HG03139 (cell line): ENCODE measurements around the gene TES.
A peak's percentile ranks its signal among the peaks of the same experiment; 100 is the strongest.

Source experiments
- ATAC-seq: cut with Tn5 transposase; IDR thresholded peaks from one replicate; pipeline ENCODE4 v1.9.1; 2021; ENCODE audit not compliant: unreplicated experiment

Gene TES

GRCh38 chr7:116193329-116194087 lies 16.8 kb upstream of the TES start:
- ATAC-seq: no peak

DNA sequence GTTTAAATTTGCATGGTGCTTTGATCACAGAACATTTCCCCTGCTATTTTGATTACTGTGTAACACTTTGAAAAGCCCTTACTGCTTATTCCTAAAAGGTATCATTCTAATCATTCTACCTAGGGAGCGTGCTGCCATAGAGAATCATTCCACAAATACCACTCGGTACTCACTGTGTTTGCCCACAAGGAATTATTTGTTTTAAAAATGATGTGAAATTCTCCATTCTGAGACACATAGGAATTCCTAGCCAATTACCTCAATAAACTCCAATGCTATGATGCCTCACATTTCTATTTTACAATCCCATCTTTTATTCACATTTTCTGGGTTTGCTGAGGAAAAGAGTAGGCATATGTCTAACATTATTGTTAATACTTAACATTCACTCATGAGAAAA lies 16.2 kb upstream of the TES start:
- ATAC-seq: no peak

GRCh38 chr7:116195451-116195850 lies 14.9 kb upstream of the TES start:
- ATAC-seq: no peak

DNA sequence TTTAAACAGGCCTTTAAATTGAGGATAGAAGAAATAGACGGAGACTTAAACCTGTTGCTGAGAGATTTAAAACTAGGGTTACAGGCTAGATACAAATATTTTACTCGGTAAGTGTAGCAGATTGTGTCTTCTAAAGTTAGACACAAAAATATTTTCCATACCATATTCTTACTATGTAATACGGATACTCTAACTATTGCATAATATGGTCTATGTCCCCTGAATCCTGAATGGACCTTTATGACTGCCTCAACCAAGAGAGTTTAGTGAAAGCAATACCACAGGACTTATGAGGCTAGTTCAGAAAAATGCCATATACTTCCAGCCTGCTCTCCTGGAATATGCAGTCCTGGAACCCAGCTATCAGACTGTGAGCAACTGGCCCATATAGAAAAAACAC lies 13.4 kb upstream of the TES start:
- ATAC-seq: no peak

- ATAC-seq: no peak
These were observed 13.0 kb upstream of the TES start for GRCh38 chr7:116197360-116197759.

DNA sequence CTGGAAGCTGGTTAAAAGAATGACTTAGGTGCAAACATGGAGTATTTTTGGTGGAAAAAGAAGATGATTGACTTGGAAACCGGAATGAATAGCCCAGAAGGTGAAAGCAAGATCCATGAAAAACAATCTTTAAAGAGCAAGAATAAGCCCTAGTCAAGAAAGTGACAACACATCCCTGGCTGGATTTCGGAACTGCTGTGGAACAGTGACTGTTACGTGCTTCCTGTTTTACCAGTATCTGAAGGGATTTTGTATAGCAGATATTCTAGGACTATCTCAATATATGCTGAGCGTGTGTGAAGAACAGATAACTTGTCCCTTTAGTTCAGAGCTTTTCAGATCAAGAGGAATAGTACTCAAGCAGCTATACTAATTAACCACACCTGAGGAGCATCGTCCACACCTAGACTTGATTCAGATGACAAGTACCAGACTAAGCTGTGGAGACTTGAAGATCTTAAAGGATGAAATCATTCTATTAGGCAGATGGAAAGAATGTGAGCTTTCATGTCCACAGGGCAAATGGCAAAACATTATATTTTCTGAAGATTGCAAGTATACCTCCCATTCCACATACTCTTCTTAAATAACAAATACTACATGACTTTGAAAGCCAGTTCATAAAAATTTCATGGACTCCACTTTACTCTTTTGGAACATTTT lies 11.5 kb upstream of the TES start:
- ATAC-seq: no peak

DNA sequence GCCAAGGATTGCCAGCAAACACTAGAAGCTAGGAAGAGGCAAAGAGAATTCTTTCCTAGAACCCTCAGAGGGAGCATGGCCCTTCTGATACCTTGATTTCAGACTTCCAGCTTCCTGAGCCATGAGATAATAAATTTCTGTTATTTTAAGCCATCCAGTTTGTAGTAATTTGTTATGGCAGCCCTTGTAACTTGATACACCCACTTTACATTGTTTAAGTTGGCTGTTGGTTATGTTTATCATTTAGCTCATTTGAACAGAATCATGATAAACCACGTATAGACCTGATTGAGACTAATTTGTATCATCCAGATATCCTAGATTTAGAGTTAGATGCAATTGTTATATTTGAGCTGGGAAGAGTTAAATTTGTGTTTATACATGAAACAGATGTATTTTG lies 9.4 kb upstream of the TES start:
- no peak for ATAC-seq

DNA sequence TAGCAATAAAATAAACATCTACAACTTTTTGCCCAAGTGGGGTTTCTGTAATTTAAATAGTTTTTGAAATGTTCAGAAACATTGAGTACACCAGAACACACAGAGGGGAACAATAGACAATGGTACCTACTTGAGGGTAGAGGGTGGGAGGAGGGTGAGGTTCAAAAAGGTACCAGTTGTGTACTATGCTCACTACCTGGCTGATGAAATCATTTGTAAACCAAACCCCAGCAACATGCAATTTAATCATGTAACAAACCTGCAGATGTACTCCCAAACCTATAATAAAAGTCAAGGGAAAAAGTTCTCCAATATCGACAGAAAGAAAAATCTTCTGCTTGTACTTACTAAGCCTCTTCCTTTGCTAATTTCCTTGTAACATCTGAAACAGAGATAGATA lies 4.2 kb upstream of the TES start:
- ATAC-seq: no peak

DNA sequence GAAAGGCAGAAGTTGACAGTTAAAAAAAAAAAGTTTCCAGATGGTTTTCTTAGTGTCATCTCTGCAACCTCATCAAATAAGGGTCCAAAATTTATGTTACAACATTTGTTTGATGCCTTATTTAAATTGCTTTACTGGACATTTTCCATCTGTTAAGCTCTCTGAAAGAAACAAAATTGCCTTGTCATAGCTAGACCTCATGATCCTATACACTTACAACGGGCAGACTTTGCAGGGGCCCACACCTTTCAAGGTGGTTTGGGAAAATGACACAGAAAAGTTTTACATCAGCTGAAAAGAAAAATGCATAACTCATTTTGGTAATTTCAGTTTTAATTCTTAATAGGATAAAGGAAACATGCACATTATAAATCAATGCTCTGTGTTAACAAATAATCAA lies 1.4 kb upstream of the TES start:
- ATAC-seq: no peak

GRCh38 chr7:116209561-116210070 lies 723 bp upstream of the TES start:
- ATAC-seq: no peak

DNA sequence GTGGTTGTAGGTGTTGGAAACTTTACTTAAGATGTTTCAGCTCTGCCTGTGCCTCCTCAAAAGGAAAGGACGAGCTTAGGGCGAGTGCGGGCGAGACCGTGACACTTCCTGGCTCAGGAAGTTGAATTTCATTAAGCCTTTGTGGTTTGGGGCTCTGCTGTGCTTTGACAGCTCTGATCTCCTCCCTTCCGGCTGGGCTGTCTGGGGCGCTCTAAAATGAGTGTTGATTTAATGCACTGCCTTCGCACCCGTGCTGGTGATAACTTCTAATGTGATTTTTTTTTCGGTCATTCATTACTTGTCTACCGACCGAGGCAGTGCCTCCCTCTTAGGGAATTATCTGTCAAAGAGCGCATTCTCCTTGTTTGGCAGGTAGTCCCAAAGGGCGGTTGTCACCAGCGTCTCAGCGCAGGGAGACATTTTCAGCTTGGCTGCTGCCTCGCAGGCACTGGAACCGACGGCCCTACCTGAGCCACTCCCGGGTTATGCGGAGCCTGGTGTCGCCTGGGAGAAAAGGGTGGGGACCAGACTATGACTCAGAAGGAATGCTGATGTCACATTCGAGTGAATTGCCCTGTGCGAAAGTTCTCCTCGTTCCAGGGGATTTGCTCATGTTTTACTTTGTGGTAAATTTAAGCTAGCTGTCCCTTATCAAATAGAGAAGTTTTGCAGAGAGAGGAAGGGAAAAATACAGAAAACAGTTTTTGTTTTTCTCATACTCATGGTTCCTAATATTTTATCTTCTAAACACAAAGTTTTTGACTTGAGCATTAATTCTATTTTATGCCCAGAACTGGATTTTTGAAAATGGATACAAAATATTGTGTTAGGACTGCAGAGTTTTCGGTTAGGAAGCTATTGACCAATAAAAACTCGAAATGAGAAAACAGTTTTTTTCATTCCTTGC lies 920 bp downstream of the TES start:
- ATAC-seq: peak; percentile 74

- no peak for ATAC-seq
These were observed 1.7 kb downstream of the TES start for GRCh38 chr7:116211913-116212596.

- ATAC-seq: no peak
These were observed 2.5 kb downstream of the TES start for GRCh38 chr7:116212869-116213268.

- no peak for ATAC-seq
These were observed 3.2 kb downstream of the TES start for GRCh38 chr7:116213361-116214130.

- ATAC-seq: no peak
These were observed 4.6 kb downstream of the TES start for GRCh38 chr7:116214921-116215320.

DNA sequence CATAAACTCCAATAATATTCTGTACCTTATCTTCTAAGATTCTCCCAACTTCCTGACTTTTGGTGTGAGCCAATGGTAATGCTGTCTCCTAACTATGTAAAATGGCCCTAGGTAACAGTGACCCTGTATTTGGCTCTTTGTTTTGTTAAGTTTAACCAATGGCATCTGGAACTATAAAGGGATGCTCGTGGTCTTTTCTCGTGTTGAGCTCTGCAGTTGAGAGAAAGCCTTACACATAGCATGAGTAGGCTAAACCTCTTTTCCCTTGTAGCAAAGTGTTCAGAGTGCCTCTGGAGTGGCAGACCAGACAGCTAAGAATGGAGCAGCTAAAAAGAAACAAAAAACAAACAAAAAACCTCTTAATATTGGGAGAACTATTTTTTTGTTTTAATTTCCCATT lies 5.2 kb downstream of the TES start:
- ATAC-seq: no peak

DNA sequence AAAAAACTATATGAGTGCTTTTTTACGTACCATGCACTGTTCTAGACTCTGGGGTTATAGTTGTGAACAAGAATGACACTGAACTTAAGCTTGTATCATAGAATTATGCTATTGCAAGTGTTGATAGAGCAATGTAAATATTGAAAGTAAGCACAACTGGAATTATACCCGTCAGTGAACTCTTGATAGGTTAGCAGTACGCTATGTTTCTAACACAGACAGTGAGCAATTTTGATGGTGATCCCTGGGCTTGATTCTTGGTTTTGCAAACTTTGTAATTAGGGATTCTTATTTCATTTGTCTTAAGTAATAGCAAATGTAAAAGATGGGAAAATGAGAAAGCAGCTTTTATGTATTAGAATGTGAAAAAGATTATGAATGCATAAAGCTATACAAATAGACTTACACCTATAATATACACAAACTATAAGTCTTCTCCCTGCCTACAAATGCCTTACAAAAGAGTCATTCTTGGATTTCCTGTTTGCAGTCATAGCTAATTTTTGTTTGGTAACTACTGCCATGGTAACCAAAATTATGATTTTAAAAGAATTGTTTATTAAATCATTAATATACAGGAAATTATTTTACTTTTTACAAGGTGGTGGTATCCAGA lies 6.7 kb downstream of the TES start:
- no peak for ATAC-seq

DNA sequence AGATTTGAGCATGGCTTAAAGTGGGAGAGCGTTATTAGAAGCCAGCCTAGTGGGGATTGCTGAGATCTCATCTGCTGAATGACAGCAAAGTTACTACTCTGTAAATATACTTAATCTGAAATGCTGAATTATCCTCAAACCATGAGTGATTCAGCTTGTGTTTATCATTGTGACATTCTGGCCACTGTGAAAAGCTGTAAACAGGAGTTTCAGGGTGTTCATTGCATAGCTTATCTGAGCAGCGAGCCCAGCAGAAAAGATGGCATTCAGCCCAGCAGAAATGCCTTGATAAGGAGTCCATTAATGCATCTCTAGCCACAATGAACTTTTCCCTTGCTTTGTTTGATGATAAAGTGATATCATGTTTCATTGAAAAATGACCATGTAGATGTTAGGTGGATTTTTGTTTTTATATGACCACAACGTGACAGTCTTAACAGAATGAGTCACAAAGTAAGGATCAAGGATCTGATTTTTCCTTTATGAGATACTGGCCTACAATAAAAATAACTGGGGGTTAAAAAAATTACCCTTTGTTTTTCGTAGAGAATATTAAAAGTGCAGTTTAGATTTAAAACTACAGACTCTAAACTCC lies 7.8 kb downstream of the TES start:
- no peak for ATAC-seq

- no peak for ATAC-seq
These were observed 8.4 kb downstream of the TES start for GRCh38 chr7:116218747-116219146.
